HG02852 (cell line): ENCODE results near the gene ATP13A4.

Experiments
- ATAC-seq: cut with Tn5 transposase; IDR thresholded peaks from one replicate; pipeline ENCODE4 v1.9.1; 2021; ENCODE audit warnings: mild to moderate bottlenecking, moderate library complexity; ENCODE audit not compliant: unreplicated experiment

Gene ATP13A4

GRCh38 chr3:193400304-193400703 lies 154.4 kb downstream of the ATP13A4 start:
- no peak for ATAC-seq

- ATAC-seq, result no peak
Measured at GRCh38 chr3:193396451-193397244, 158.0 kb downstream of the ATP13A4 start.

GRCh38 chr3:193391902-193392301 lies 162.8 kb downstream of the ATP13A4 start:
- ATAC-seq, result no peak

GRCh38 chr3:193389335-193389734 lies 165.4 kb downstream of the ATP13A4 start:
- ATAC-seq, result no peak

GRCh38 chr3:193388361-193388760 lies 166.3 kb downstream of the ATP13A4 start:
- no peak for ATAC-seq

GRCh38 chr3:193387596-193387995 lies 167.1 kb downstream of the ATP13A4 start:
- ATAC-seq, result no peak

- ATAC-seq, result no peak
Measured at GRCh38 chr3:193378706-193379105, 176.0 kb downstream of the ATP13A4 start, which contains the start of gene ATP13A5. Gene ATP13A5, minus strand, starts transcription at chr3:193378753. Its CDS starts 28 bp downstream, at chr3:193378725.

GRCh38 chr3:193377591-193377990 lies 177.1 kb downstream of the ATP13A4 start:
- no peak for ATAC-seq

- no peak for ATAC-seq
Measured at GRCh38 chr3:193375614-193376013, 179.1 kb downstream of the ATP13A4 start.

GRCh38 chr3:193372783-193373182 lies 181.9 kb downstream of the ATP13A4 start:
- ATAC-seq, result peak; percentile 70

GRCh38 chr3:193367868-193368267 lies 186.8 kb downstream of the ATP13A4 start:
- ATAC-seq, result no peak

GRCh38 chr3:193357291-193357690 lies 197.4 kb downstream of the ATP13A4 start:
- no peak for ATAC-seq

- no peak for ATAC-seq
Measured at GRCh38 chr3:193354423-193354822, 200.3 kb downstream of the ATP13A4 start.
